DOHH2 (cell line): Measurements from ENCODE around the gene RALBP1.

Experiments used
- CTCF ChIP-seq: fragments of 200-600 bp; sonication (generic); IDR thresholded peaks from one replicate; pipeline ENCODE4 v1.5.1; 2014; ENCODE audit warnings: antibody characterized with exemption, mild to moderate bottlenecking, low read depth, low read length; ENCODE audit not compliant: poor library complexity, severe bottlenecking
- EZH2phosphoT487 ChIP-seq: fragments of 200-600 bp; sonication (generic); IDR thresholded peaks from 2 replicates; pipeline ENCODE4 v1.6.1; 2017; ENCODE audit warnings: borderline replicate concordance, mild to moderate bottlenecking, antibody characterized with exemption, low read length, moderate library complexity, mixed read lengths

- TF ChIP-seq CTCF, result no peak
- no peak for TF ChIP-seq EZH2phosphoT487
These were observed 64.0 kb downstream of the RALBP1 start for GRCh38 chr18:9539283-9539682.
